NT2/D1 (cell line): ENCODE data around the gene PLVAP.
A peak's percentile ranks its signal among the peaks of the same experiment; 100 is the strongest.

Experiments used
- SUZ12 ChIP-seq: IDR thresholded peaks from 2 replicates; pipeline ENCODE4 v1.6.1; 2011; ENCODE audit not compliant: insufficient read length, insufficient read depth; ENCODE audit errors: extremely low read depth
- YY1 ChIP-seq: IDR thresholded peaks from 2 replicates; pipeline ENCODE4 v1.6.1; 2011; ENCODE audit not compliant: insufficient read length, insufficient read depth
- ZNF274 ChIP-seq: IDR thresholded peaks from 2 replicates; pipeline ENCODE4 v1.6.1; 2011; ENCODE audit warnings: mild to moderate bottlenecking, low read depth, low read length

DNA sequence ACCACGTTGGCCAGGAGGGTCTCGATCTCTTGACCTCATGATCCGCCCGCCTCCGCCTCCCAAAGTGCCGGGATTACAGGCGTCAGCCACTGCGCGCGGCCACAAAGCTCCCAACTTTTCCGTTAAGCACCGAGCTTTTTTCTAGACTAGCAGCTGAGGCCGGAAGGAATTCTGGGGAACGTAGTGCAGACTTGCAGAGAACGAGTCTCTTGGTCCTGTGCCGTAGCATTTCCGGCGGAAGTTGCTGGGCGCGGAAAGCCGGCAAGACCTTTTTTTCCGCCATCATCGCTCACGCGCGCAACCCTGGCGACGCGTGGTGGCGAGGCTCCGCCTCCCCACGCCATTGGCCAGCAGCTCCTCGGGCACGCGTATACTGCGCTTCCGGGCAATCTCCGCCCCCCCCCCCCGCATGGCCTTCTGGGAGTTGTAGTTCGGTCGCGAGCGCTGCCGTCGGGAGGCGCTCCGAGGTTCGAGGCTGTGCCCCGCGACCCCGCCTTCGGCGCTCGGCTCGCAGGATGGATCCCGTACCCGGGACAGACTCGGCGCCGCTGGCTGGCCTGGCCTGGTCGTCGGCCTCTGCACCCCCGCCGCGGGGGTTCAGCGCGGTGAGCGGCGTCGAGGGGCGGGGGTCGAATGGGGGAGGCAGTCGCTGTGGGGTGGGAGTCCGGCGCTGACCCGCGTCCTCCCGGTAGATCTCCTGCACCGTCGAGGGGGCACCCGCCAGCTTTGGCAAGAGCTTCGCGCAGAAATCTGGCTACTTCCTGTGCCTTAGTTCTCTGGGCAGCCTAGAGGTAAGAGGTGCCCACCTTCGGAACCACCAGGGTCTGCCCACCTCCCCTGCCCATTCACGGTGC is 42.7 kb upstream of the PLVAP start, which contains the start of gene MVB12A:
- TF ChIP-seq YY1 (peak; percentile 41), SUZ12 (no peak), ZNF274 (no peak)
